ENCODE data around the gene L3MBTL1.

Gene L3MBTL1

DNA sequence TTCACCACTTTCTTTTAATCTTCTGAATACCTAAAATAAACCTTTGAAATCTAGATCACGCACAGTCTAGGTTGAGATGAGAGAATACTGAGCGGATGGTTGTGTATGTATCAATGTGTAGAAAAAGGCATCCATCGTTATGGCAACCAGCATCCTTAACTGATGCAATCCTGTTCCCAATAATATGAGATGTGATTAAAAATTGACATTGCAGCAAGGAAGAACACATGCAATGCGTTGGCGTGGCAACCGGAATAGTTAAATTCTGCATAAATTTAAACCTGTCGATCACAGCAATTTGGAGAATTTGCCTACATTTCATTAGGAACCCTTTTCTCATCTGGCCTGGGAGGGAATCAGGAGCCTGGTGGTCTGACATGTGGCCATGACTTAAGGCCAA lies 1.3 kb upstream of the L3MBTL1 start:
- no peak for DNase-seq (ENCODE audit: low read depth in 2 of 2)

DNA sequence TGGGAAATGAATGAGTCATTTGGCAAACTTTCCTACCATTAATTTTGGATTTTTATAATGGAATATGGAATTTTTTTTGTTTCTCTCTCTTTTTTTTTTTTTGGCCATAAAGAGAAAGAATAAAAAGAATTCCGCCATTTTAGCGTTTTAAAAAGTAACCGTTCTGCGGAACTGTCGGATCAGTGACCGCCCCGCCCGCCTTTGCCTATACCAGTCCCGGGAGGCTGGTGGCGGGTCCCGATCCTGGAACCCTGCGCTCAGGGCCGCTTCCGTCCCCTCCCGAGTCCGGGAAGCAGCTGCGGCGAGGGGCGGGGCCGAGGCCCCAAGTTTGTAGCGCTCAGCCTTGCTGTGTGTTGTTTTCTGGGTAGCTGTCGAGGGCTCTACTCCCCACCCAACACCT lies 609 bp downstream of the L3MBTL1 start:
- DNase-seq (ENCODE audit: low read depth in 2 of 2), result no peak

DNA sequence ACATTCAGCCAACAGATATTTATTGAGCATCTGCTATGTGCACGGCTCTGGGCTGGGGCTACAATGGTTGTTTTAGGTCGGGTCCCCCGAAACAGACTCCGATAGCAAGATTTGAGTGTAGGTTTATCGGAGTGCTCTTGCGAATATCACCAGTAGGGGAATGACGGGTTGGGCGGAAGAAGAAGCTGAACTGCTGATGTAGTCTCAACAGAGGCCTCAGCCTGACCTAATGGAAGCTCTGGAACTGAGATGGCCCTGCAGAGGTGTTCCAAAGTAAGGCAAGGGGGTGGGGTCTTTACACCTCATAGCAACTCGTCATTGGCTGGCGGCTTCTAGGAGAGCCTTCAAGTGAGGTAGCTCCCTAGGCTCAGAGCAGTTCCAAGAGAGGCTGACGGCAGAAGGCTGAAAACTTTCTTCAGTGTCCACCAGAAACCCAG lies 1.1 kb downstream of the L3MBTL1 start:
- DNase-seq (ENCODE audit: low read depth in 2 of 2), result no peak

DNA sequence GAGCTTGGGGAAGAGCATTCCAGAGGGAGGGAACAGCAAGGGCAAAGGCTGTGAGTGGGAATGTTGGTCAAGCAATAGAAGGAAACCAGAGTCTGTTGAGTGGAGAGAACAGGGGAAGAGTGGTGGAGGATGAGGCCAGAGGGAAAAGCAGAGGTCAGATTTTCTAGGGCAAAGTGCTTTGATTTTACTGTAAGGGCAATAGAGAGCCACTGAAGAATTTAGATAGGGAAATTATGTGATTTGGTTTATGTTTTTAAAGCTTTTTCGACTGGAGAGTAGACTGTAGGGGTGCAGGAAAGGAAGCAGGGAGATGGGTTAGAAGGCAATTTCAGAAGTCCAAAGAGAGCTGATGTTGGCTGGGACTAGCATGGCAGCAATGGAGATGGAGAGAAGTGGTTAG lies 4.4 kb downstream of the L3MBTL1 start:
- DNase-seq (ENCODE audit: low read depth in 2 of 2), result no peak

DNA sequence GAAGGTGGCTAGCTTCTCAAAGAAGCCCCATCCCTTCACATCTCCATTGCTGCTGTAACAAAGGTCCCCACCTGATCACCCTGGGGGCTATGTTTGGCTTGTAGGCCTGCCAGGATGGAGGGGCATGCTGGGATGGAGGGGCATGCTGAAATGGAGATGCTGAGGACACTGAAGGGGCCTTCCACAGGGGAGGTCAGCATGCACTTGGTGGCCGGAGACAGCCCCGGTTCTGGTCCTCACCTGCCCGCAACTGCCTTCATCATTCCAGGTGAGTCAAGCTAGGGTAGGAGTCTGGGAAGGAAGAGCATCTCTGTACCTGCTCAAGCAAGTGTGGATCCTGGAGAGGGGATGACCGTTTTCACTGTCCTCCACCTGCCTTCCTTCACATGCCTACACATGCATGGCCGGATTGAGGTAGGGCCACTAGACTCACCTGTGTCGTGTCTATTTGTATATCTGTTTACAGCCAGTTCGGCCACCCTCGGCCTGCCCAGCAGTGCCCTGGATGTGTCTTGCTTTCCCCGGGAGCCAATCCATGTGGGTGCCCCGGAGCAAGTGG lies 6.0 kb downstream of the L3MBTL1 start:
- no peak for DNase-seq (ENCODE audit: low read depth in 2 of 2)

DNA sequence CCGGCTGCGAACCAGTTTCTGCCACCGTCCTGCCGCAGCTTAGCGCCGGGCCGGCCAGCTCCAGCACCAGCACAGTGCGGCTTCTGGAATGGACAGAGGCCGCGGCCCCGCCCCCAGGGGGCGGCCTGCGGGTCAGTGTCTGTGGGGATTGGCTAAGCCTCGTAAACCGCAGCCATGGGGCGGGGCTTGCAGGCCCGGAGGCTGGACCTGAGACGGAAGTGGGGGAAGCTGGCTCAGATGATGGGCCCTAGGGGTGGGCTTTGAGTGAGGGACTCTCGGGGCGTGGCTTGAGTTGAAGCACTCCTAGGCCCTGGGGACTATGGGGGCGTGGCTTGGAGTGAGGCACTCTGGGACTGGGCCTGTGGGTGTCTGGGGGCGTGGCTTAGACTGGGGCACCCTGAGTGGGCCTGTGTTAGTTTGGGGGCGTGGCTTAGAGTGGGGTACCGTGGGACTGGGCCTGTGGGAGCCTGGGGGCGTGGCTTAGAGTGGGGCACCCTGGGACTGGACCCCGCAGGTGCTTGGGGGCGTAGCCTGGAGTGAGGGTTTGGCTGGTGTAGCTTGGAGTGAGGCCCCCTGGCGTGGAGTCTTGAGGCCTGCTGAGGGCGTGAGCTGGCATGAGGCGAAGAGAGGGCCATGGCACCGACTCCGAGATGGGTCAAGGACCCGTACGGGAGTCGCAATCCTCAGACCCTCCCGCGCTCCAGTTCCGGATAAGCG lies 6.6 kb downstream of the L3MBTL1 start:
- DNase-seq (ENCODE audit: low read depth in 2 of 2), result peak; percentile 74 to 79

DNA sequence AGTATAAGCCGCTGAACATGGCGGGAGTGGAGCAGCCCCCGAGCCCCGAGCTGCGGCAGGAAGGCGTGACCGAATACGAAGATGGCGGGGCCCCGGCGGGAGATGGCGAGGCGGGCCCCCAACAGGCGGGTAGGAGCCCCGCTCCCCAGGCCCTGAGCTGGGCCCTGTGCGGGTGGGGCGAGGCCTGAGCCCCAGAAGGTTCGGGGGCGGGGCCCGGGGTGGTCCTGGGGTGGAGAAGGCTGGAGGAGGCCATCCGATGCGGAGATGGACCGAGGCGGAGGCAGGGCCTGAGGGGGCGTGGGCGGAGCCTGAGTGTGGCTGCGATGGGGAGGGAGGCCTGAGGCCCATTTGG lies 7.1 kb downstream of the L3MBTL1 start:
- no peak for DNase-seq (ENCODE audit: low read depth in 2 of 2)

DNA sequence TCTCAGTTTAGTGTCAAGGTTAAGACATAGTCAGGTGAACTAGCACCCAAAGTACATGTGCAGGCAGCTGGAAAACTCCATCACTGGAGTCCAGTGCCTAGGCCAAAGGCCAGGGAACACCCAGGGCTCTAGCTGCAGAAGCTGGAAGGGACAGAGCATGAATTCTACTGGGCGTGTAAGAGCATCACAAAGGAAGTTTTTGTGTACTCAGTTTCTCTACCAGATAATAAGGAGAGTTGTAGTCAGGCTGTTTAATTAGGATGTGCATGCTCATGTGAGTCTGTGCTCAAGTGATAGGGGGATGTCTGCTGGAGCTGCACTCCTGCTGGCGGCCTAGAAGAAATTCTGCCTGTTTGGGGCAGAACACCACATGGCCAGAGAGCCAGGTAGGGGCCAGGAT lies 8.1 kb downstream of the L3MBTL1 start:
- DNase-seq (ENCODE audit: low read depth in 2 of 2), result no peak

DNA sequence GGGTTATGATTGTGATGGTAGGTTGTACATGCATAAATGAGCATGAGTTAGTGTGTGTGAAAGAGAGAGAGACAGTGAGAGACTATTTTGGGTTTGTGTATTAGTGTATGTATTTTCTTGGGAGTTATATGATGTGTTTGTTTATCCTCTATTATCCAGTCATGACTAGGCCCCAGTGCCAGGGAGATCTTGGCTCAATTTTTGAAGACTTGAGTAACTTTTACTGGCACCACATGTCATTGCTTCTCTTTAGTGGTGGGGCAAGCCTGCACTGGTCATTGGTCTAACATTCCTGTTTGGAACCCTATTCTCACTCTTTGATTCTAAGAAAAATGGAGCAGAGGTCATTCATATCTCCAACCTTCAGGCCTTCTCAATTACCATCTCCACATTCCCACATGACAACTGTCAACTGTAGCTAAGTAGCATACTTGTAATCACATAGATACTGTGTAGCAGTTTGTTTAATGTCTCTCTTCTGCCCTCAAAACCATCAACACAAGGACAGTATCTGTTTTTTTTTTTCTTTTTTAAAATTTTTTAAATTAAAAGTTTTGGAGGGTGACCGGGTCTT lies 8.8 kb downstream of the L3MBTL1 start:
- no peak for DNase-seq (ENCODE audit: low read depth in 2 of 2)

DNA sequence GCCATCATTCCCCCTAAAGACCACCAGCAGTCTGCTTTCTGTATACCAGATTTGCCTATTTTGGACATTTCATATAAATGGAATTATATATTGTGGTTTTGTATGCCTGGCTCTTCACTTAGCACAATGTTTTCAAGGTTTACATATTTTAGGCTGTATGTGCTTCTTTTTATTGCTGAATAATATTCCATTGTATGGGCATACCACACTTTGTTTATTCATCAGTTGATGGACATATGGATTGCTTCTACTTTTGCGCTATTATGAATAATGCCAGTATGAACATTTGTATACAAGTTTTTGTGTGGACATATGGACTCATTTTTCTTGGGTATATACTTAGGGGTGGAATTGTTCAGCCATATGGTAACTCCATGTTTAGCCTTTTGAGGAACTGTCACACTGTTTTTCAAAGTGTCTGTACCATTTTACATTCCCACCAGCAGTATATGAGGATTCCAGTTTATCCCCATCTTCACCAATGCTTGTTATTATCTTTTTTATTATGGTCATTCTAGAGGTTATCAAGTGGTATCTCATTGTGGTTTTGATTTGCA lies 12.7 kb downstream of the L3MBTL1 start:
- no peak for DNase-seq (ENCODE audit: low read depth in 2 of 2)

DNA sequence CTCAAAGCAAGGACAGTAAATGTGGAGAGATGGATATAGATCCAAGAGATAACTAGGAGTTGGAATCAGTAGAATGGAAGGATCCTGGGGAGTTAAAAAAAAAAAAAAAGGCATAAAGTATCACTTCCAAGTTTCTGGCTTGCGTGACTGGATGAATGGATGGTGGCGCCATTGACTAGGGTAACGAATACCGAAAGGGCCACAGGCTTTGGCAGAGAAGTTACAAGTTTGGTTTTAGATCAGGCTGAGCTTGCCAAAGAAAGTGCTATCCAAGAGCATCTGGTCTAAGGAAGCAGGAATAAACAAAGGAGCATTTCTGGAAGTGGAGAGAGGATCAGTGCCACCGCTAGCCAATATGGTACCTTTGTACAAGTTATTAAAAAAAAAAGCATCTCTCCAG lies 17.5 kb downstream of the L3MBTL1 start:
- DNase-seq (ENCODE audit: low read depth in 2 of 2), result no peak

DNA sequence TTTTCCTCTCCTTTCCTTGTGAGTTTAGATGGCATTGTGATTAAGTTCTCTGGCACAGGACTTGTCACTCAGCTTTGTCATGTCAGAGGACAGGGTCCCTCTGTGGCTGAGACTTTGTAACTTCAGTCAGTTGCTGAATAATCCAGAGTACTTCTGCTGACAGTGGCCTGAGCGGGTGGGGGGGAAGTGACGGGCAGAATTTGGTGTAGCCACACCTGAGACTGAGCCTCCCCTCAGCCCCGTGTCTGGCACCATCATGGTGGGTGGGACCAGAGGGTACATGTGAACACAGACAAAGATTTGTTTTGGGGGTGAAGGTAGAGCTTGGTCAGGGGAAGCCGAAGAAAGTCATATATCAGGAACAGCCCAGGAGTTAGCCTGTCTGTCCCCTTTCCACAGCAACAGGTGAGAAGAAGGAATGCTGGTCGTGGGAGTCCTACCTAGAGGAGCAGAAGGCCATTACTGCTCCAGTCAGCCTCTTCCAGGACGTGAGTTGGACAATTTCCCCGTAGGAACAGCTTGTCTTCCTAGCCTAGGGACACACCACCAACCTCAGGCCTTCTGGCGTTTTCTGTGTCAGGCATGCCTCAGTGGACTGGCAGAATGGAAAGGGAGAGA lies 20.9 kb downstream of the L3MBTL1 start:
- DNase-seq (ENCODE audit: low read depth in 2 of 2), result no peak

DNA sequence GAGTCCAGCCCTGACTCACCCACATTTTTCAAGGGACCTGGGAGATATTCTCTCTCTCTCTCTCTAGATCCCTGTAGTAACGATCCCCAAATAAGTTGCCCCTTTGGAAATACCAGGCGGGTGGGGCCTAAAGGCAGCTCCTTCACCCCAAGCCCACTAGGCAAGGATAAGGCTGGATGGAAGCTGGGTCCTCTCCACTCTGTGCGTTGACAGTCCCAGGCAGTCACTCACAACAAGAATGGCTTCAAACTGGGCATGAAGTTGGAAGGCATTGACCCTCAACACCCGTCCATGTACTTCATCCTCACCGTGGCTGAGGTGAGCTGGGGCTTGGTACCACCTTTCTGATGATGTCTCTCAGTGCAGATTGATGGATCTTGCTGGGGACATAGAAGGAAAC lies 21.6 kb downstream of the L3MBTL1 start:
- no peak for DNase-seq (ENCODE audit: low read depth in 2 of 2)

DNA sequence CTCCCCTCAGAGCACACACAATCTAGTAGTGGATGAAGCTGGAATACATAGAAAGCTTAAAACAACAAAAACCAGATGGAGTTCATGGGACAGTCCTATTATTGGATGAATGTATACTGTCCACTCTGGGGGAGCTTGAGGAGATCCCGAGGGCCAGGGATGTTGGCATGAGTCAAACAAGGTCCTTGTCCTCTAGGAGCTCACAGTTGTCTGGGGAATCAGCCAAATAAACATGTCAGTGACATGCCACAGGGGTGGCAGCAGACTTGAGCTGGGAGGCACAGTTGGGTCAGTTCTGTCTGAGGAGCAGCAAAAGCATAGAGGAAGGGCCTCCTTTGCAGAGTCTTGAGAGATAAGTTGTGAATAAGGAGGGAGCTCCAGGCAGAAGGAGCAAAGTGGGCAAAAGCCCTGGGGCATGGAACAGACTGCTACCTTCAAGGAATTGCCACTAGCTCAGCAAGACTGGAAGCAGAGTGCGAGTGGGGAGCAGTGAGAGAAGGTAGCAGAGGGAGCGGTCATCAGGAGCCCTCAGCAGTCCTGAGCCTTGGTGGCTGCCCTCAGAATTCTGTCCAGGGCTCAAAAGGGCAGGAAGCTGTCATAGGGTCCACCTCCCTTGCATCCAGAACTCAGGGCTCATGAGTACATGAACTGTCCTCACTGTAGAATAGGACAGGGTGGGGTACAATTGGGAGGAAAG lies 22.1 kb downstream of the L3MBTL1 start:
- DNase-seq (ENCODE audit: low read depth in 2 of 2), result no peak

DNA sequence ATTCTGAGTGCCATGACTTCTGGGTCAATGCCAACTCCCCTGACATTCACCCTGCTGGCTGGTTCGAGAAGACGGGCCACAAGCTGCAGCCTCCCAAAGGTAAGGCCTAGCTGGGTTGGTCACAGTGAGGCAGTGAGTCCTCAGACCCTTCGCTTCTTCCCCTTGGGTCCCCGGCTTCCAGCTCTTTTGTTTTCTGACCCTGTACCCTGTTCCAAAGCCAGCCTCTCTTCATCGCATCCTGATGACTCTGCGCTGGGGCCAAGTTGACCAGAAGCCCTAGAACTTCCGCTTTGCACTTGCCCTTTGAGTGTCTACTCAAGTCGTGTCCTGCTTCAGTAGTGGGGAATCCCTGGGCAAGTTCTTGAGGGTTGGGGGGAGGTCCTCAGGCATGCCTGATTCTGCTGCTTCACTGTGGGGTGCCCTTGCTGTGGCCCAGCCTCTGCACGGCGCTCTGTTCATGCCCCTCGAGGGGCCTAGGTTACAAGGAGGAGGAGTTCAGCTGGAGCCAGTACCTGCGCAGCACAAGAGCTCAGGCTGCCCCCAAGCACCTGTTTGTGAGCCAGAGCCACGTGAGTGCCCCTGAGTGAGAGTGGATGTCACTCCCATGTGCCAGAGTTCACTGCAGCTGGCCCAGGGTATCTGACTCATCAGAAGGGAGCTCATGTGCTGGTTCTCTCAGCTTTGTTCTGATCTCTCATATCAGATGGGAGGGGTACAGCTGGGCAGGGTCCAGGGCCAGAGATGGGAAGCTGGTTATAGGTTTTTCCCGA lies 23.0 kb downstream of the L3MBTL1 start:
- DNase-seq (ENCODE audit: low read depth in 2 of 2), result no peak

DNA sequence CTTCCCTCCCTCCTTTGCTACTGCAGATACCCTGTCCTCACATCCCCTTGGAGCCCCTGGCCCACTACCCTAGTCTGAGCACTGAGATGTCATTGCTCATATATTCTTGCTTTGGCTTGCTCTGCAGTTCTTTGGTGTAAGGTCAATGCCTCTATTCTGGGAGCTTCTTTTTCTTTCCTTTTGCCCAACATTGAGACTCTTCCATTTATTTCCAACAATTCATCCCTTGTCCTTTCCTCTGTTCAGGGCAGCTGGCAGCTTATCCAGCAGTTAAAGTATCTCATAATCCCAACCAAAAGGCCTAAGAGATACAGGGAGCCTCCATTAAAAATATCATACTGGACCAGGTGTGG lies 23.6 kb downstream of the L3MBTL1 start:
- no peak for DNase-seq (ENCODE audit: low read depth in 2 of 2)

DNA sequence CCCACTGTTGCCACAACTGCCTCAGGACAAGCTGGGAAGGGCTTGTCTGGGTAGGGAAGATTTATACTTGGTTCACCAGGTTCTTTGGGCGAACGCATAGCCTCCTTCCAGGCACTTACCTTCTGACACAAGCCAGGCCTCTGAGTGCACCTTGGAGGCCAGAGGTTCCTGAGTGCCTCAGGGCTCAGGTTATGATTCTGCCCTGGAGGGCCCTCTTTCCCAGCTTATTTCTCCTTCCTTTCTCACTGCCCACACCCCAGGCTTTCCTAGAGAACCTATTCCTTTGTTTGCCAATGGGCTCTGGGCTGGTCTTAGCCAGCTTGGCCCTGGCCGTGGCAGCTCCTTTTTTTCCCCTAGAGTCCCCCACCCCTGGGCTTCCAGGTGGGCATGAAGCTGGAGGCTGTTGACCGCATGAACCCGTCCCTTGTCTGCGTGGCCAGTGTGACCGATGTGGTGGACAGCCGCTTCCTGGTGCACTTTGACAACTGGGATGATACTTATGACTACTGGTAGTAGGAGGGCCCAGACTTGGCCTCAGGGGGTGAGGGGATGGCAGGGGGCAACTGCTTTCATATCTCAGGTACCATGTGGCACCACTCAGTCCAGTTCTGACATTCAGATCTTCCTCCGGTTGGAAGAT lies 25.0 kb downstream of the L3MBTL1 start:
- DNase-seq (ENCODE audit: low read depth in 2 of 2), result no peak

DNA sequence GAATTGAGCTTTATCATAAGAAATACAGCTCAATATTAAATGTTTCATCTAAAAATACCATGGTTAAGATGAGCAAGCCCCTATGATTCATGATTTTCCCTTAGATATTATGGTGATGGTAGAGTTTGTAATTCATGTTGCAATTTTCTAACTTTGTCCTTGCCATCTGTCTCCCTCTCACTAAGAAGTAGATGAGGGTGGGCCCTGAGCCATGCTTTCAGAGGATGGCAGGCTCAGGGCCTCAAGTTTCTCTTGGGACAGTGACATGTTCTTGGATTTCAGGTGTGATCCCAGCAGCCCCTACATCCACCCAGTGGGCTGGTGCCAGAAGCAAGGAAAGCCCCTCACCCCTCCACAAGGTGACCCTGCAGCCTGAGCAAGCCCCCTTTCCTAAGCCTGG lies 25.6 kb downstream of the L3MBTL1 start:
- no peak for DNase-seq (ENCODE audit: low read depth in 2 of 2)

DNA sequence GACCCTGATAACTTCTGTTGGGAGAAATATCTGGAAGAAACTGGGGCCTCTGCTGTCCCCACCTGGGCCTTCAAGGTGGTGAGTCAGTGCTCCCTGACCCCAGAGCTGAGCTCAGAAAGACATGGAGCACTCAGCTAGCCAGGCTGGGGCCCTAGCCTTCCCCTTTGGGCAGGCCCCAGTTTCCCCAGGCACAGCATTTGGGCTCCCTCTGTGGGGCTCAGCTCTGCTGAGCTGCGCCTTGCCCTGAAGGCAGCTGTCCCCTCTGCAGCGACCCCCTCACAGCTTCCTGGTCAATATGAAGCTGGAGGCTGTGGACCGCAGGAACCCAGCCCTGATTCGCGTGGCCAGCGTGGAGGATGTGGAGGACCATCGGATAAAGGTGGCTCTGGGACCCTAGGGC lies 26.5 kb downstream of the L3MBTL1 start:
- DNase-seq (ENCODE audit: low read depth in 2 of 2), result no peak

DNA sequence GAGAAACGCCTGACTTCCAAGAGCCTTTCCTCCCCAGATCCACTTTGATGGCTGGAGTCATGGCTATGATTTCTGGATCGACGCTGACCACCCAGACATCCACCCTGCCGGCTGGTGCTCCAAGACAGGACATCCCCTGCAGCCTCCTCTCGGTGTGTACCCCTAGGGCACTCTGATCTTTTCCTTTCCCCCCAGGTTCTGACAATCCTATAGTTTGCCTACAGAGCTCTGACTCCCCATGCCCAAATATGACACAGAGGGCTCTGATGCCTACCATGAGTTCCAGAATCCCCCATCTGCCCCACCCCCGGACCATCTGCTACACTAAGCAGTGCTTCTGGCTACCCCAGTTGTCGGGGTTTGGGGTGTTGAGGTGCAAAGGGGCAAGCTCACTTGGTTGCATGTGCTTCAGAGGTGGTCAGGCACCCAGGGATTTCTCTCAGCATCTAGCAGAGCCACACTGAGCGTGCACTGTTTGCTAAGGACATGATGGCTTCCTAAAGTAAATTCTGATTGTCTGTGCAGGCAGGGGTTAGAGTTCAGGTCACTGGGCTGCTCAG lies 27.4 kb downstream of the L3MBTL1 start:
- DNase-seq (ENCODE audit: low read depth in 2 of 2), result no peak

Data from stimulated activated CD4-positive, alpha-beta T cell treated with anti-CD3 and anti-CD28 coated beads, Interleukin-1b, Interleukin-23, amount 100 ng/mL, for 4 hours (primary cell).